ENCODE data around the gene HOXB13.

The HOXB13 gene

GRCh38 chr17:48753794-48754499 is 25.4 kb upstream of the HOXB13 start:
- no peak overlapping the region for H3K27ac ChIP-seq (ENCODE audit: low read depth, low read length)
- no peak overlapping the region for H3K4me2 ChIP-seq (ENCODE audit: low read depth, low read length, poor library complexity, severe bottlenecking)
- no peak overlapping the region for H3K4me3 ChIP-seq (ENCODE audit: insufficient read depth, low read length, poor library complexity, severe bottlenecking)
- no peaks in the 10 kb centered on the region for H3K27me3 ChIP-seq (ENCODE audit: low read length)
- no peak for TF ChIP-seq CTCF (IDR thresholded peaks at IDR 0.05; ENCODE audit: insufficient read depth, low read length, poor library complexity, severe bottlenecking)
- TF ChIP-seq EZH2phosphoT487 (conservative IDR thresholded peaks at IDR 0.05; ENCODE audit: low read length): no peak
- H4K20me1 ChIP-seq (ENCODE audit: low read depth, low read length): no peaks in the 10 kb centered on the region
- H3K9ac ChIP-seq (ENCODE audit: low read length): no peak overlapping the region
- H2AFZ ChIP-seq (ENCODE audit: low read depth, low read length, severe bottlenecking): no peak overlapping the region
- H3F3A ChIP-seq (ENCODE audit: insufficient read depth): no peaks in the 10 kb centered on the region
- no peaks in the 10 kb centered on the region for H3K79me2 ChIP-seq (ENCODE audit: insufficient read depth, low read length)
- H3K9me3 ChIP-seq (ENCODE audit: insufficient read depth, low read length): no peaks in the 10 kb centered on the region
- H3K9me2 ChIP-seq (replicated peaks; ENCODE audit: insufficient read depth, low read length): no peaks in the 10 kb centered on the region
- H3K36me3 ChIP-seq (ENCODE audit: low read length): no peaks in the 10 kb centered on the region

- H3K79me2 ChIP-seq (ENCODE audit: insufficient read depth, low read length): no peaks in the 10 kb centered on the region
- TF ChIP-seq CTCF (IDR thresholded peaks at IDR 0.05; ENCODE audit: insufficient read depth, low read length, poor library complexity, severe bottlenecking): no peak
- no peak for TF ChIP-seq EZH2phosphoT487 (conservative IDR thresholded peaks at IDR 0.05; ENCODE audit: low read length)
- no peaks in the 10 kb centered on the region for H3K9me2 ChIP-seq (replicated peaks; ENCODE audit: insufficient read depth, low read length)
- H3K9me3 ChIP-seq (ENCODE audit: insufficient read depth, low read length): no peaks in the 10 kb centered on the region
- H3K27ac ChIP-seq (ENCODE audit: low read depth, low read length): no peak overlapping the region
- H3K9ac ChIP-seq (ENCODE audit: low read length): no peak overlapping the region
- H3K4me2 ChIP-seq (ENCODE audit: low read depth, low read length, poor library complexity, severe bottlenecking): no peak overlapping the region
- no peak overlapping the region for H3K4me3 ChIP-seq (ENCODE audit: insufficient read depth, low read length, poor library complexity, severe bottlenecking)
- H2AFZ ChIP-seq (ENCODE audit: low read depth, low read length, severe bottlenecking): no peak overlapping the region
- H3K27me3 ChIP-seq (ENCODE audit: low read length): no peaks in the 10 kb centered on the region
- H4K20me1 ChIP-seq (ENCODE audit: low read depth, low read length): no peaks in the 10 kb centered on the region
- no peaks in the 10 kb centered on the region for H3K36me3 ChIP-seq (ENCODE audit: low read length)
- no peaks in the 10 kb centered on the region for H3F3A ChIP-seq (ENCODE audit: insufficient read depth)
These were observed 24.1 kb upstream of the HOXB13 start for GRCh38 chr17:48752399-48753288.

GRCh38 chr17:48751733-48752398 is 23.3 kb upstream of the HOXB13 start:
- H3K4me3 ChIP-seq (ENCODE audit: insufficient read depth, low read length, poor library complexity, severe bottlenecking): no peak overlapping the region
- TF ChIP-seq EZH2phosphoT487 (conservative IDR thresholded peaks at IDR 0.05; ENCODE audit: low read length): no peak
- TF ChIP-seq CTCF (IDR thresholded peaks at IDR 0.05; ENCODE audit: insufficient read depth, low read length, poor library complexity, severe bottlenecking): no peak
- no peaks in the 10 kb centered on the region for H3K9me2 ChIP-seq (replicated peaks; ENCODE audit: insufficient read depth, low read length)
- H4K20me1 ChIP-seq (ENCODE audit: low read depth, low read length): no peaks in the 10 kb centered on the region
- H3K36me3 ChIP-seq (ENCODE audit: low read length): no peaks in the 10 kb centered on the region
- H3K4me2 ChIP-seq (ENCODE audit: low read depth, low read length, poor library complexity, severe bottlenecking): no peak overlapping the region
- no peaks in the 10 kb centered on the region for H3K27me3 ChIP-seq (ENCODE audit: low read length)
- H3K27ac ChIP-seq (ENCODE audit: low read depth, low read length): no peak overlapping the region
- no peaks in the 10 kb centered on the region for H3K79me2 ChIP-seq (ENCODE audit: insufficient read depth, low read length)
- H3K9ac ChIP-seq (ENCODE audit: low read length): no peak overlapping the region
- no peaks in the 10 kb centered on the region for H3F3A ChIP-seq (ENCODE audit: insufficient read depth)
- H3K9me3 ChIP-seq (ENCODE audit: insufficient read depth, low read length): no peaks in the 10 kb centered on the region
- H2AFZ ChIP-seq (ENCODE audit: low read depth, low read length, severe bottlenecking): no peak overlapping the region

Measured in SU-DHL-6 (cell line).